GM18873 (cell line): Measurements from ENCODE around the gene TIMM13.

Source experiments
- ATAC-seq: cut with Tn5 transposase; IDR thresholded peaks from one replicate; pipeline ENCODE4 v1.9.1; 2021; ENCODE audit warnings: mild to moderate bottlenecking, moderate library complexity, moderate number of reproducible peaks; ENCODE audit not compliant: unreplicated experiment, low FRiP score

The TIMM13 gene

DNA sequence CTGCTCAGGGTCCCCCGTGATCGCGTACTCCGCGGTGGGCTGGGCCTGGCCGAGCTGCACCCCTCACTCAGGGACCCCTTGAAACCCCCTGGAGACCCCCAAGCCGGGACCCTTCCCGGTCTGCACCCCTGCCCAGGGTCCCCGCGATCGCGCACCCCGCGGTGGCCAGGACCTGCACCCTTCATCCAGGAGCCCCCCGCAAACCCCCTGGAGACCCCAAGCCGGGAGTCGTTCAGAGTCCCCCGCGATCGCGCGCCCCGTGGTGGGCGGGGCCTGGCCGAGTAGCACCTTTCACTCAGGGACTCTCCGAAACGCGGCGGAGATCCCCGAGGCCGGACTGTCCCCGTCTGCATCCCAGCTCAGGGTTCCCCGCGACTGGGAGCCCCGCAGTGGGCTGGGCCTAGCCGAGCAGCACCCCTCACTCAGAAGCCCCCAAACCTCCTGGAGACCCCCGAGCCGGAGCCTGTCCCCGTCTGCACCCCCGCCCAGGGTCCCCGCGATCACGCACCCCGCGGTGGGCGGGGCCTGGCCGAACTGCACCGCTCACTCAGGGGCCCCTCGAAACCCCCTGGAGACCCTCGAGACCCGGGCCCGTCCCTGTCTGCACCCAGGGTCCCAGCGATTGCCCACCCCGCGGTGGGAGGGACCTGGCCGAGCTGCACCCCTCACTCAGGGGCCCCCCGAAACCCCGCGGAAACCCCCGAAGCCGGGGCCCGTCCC lies 28.6 kb upstream of the TIMM13 start:
- ATAC-seq, result no peak

DNA sequence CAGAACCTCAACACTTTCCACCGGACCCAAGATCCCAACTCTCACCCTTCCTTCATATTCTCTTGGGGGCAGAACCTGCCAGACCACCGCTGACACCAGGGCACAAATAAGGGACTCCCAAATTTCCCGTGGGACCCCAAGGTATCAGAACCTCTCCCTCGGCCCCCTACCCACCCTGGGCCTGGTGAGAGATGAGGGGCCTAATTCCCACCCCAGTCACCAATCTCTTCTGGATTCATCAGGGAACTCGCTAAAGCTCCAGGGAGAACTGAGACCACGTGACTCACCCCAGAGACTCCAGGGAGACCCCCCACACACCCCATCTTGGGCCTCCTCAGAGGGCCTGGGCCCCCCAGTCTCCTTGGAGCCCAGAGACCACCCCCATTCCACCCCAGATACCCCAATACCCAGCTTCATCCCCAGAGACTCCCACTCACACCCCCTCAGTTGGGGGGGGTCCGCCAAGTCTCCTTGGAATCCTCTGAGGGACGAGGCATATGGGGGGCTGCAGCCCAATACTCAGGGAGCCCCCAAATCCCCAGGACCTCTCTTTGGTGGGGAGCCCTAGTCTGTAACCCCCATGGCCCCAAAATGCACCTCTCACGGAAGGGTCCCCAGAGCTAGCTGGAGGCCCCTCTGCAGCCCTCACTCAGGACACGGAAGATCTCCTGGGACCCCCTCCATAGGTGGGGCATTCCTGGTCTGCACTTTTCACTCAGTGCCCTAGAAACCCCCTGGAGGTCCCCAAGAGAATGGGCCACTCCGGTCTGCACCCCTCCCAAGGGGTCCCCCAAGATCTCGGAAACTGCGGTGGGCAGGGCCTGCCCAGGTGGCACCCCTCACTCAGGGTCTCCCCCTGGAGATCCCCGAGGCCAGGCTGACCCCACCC lies 27.8 kb upstream of the TIMM13 start:
- no peak for ATAC-seq

DNA sequence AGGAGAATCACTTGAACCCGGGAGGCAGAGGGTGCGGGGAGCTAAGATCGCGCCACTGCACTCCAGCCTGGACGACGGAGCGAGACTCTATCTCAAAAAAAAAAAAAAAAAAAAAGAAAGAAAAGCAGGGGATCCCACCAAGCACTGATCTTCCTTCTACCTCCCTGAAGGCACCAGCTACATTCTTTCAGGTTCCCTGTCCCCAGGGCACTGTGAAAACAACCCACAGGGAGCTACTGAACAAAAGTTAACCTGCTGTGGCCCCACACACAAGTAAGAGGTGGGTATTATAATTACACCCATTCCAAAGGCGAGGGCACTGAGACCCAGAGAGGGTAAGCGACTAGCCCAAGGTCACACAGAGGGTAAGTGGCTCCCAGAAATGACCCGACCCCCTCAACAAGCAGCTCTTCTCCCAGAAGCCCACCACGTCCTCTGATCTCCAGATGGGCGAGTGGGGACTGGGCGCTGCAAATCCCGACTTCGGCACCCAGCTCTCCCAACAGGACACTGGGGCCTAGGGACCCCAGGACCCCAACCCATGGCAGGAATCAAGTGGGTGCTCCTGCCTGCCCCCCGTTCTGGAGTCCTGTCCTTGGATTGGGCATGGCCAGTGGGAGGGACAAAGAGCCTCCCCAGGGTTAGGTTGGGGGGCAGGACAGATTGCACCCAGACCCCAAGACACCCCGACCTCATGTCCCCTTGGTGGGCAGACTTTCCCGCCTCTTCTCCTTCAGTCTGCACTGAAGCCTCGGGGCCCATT lies 27.0 kb upstream of the TIMM13 start:
- ATAC-seq, result no peak

DNA sequence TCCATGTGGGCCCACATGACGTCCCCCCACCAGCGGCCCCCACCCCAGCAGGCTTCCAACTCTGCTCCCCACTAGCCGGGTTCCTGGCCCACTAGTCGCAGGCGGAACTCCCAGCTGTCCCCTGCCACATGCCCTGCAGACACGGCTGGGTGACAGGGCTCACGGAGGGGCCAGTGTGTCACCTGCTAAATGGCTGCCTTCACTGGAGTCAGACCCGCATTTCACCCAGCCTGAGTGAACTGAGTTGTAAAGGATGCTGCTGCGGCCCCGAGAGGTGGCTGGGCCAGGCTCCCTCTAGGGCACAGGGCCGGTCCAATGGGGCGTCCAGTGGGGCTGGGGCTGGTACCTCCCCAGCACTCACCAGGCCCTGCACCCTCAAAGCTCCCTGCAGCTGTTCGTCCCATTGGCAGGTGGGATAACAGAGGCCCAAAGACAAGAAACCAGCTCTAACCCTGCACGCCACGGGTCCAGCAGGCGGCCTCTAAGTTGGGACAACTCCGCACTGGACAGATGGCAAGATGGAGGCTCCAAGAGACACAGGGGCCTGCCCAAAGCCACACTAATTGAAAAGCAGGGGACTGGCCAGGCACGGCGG lies 26.1 kb upstream of the TIMM13 start:
- ATAC-seq, result no peak

DNA sequence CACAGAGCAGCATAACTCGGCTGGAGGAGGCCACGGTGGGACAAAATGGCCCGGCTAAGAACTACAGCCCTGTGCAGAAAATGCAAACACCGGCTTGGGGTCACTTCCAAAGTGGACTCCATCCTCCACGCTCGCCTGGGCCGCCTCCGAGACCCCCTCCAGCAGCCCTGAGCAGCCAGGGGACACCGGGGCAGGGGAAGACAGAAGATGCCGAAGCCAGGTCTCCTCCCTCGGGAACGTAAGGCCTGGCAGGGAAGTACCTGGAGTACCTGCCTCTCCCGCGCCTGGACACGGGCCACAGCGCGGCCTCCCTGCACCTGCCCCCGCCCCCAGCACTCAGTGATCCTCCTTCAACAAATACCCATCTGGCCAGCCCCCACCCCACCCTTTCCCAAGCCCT lies 24.4 kb upstream of the TIMM13 start:
- no peak for ATAC-seq

DNA sequence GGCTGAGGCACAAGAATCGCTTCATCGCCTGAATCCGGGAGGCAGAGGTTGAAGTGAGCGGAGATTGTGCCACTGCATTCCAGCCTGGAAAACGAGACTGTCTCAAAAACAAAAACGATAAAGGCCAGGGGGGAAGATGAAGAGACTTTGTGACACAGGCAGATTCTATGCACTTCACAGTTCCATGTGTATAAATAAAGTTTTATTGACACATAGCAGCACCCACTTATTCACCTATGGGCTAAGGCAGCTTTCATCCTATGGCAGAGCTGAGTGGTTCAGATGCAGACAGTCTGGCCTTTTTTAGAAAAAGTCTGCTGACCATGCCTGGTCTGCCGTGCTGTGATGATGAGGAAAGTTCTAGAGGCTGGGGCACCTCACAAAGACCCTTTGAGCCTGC lies 23.8 kb upstream of the TIMM13 start:
- no peak for ATAC-seq

DNA sequence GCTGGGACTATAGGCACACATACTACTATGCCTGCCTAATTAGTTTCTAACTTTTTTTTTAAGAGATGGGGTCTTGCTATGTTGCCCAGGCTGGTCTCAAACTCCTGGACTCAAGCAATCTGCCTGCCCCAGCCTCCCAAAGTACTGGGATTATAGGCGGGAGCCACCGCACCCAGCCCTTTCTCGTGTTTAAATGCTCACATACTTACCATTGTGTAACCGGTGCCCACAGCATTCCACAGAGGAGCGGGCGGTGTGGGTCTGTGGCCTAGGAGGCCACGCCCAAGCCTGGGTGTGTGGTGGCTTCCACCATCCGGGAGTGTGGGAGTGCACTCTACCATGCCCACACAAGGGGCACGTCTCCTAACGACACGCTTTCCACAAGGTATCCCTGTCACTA lies 21.6 kb upstream of the TIMM13 start:
- ATAC-seq, result no peak

DNA sequence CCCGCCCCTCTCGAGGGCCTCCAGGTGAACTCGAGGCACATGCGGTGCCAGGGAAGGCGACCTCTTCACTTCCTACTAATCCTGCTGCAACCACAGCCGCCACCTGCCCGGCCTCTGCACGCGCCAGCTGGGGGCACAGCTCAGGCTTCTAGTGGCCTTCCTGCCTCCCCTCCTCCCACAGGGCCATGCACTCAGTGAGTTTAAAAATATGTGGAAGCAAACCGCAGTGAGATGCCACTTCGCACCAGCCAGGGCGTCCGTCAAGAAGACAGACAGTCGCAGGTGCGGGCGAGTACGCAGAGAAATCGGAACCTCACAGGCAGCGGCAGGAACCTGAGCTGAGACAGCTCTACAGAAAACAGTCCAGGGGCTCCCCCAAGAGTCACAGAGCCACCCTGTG lies 19.0 kb upstream of the TIMM13 start:
- ATAC-seq, result no peak

DNA sequence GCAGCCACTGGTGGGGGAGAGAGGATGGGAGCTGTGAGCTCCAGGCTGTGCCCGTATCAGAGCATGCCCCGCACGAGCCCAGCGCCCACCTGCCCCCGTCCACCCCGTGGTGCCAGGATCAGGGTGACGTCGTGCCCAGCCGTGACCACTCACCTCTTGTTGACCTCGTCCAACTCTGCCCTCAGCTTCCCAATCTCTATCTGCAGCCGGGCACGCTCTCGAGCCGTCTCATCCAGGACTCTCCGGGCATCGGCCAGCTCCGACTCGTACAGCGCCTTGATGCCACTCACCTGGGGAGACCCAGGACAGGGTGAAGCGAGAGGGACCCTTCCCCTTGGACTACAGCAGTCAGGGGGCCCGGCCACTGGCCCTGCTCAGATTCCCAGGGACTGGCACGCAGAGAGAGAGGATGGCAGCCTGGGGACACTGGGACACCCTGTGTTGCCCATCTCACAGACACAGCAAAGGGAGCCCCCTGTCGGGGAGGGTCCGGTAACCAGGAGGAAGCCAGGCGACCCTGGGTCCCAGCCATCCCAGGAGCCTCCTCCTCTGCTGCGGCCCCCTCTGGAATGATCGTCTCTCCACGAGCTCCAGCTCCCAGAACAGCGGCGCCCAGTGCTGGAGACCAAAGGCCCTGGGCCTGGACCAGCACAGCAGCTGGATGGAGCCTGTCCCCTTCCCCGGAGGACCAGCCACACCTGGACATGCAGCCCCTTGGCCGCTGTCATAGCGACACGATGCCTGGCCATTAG lies 17.0 kb upstream of the TIMM13 start:
- no peak for ATAC-seq

DNA sequence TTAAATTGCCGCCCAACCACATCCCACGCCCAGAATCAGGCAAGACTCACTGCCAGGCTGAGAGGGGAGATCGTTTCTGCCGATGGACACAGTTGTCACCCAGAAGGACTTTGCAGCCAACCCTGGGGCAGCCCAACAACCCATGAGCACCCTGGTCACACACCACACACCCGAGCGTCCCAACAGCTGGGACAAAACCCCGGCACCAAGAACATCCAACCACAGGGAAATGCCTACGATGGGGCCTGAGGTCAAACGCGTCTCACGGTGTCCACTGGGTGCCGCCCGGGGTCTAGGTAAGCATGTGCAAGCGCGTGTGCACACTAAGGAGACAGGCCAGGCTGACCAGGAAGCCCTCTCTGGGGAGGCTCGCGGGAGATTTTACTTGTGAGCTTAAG lies 16.4 kb upstream of the TIMM13 start:
- ATAC-seq, result no peak

DNA sequence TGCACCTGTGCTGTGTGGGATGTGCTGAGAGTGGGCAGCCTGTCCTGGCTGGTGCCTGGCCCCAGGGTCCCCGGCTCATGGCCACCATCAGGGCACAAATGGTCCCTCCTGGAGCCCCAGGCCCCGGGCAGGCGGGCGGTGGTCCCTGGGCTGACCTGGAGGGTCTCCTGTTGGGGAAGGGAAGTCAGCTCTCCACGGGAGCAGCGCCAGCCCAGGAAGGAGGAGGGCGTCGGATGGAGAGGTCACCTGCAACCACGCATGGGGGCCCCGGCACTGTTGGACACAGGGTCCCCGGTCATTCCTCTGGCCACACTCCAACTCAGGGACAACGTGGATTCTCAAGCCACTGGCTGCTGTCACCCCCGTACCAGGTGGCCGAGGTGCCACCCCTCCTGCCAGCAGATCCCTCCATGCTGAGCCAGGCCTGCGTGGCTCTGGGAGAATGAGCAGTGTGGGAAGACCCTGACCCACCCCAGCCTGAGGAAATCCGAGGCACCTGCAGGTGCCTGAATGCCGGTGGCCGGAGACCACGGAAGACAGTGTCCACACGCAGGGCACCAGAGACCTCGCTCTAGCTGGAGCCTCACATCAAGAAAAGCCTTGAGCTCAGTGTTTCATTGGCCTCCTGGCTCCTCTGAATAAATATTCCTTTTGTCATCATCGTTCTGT lies 15.9 kb upstream of the TIMM13 start:
- ATAC-seq, result no peak

DNA sequence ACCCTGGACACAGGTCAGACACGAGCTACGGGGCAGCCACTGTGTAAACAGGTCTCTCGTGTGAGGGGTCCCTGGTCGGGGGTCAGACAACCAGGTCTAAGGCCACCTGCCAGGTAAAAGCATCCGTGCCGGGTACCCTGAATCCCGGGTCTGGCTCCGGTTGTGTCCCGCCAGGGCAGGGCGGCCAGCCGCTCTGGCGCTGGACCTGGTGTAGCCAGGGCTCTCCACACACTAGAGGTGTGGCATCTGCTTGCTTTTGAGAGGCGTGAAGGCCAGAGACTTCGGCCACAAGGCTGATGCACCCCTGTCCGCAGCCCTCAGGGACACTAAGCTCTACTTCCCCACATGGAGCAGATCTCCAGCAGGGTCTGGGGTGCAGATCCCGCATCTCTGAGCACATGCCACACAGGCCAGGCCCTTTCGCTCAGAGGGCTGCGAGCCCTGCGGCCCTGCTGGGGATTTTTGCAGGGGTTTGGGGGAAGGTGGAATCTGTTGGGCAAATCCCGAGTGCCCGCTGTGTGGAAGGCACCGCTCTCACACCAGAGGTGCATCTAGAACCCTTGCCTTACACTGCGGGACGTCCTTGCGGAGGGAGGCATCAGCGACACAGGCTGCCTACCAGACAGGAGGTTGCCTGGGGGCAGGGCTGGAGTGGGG lies 13.8 kb upstream of the TIMM13 start:
- no peak for ATAC-seq

DNA sequence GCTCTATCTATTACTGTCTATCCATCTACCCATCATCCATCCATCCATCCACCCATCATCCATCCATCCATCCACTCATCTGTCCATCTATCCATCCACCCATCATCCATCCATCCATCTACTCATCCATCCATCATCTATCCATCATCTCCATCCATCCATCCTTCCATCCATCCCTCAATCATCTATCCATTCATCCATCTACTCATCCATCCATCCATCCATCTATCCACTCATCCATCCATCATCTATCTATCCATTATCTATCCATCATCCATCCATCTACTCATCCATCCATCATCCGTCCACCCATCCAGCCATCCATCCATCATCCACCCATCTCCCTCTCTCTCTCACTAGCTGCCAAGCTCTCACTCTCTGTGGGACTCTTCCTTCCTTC lies 13.1 kb upstream of the TIMM13 start:
- ATAC-seq, result no peak

DNA sequence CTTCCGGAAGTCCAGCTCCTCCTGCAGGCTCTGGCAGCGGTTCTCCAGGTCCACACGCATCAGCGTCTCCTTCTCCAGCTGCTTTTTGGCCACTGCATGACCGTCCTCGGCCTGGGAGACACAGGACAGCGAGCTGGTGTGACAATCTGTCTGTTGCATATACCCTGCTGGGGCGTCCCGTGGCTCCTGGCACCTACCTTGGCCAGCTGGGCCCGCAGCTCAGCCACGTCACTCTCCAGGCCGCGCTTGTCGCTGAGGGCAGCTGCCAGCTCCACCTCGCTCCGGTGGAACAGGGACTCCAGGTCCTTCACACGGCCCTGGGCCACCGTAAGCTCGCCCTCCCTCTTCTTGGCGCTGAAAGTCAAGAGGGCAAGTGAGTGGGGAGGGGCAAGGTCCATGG lies 10.8 kb upstream of the TIMM13 start:
- no peak for ATAC-seq

DNA sequence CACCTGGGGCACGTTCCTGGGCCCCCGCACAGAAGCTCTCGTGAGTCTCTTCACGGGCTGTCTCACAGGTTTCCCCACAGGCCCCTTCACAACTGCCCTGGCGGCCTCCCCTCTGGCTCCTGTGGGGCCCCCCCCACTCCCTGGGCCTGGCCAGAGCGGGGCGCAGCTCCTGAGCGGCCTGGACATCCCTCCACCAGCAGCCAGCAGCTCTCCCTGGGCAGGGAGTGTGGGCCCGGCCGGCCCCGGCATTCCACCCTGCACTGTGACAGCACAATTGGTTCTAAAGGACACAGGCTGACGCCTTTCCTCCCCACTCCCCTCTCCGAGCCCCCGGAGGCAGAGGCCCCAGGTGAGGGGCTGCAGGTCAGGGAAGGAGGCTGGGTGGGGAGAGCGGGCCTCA lies 9.5 kb upstream of the TIMM13 start:
- ATAC-seq, result no peak

DNA sequence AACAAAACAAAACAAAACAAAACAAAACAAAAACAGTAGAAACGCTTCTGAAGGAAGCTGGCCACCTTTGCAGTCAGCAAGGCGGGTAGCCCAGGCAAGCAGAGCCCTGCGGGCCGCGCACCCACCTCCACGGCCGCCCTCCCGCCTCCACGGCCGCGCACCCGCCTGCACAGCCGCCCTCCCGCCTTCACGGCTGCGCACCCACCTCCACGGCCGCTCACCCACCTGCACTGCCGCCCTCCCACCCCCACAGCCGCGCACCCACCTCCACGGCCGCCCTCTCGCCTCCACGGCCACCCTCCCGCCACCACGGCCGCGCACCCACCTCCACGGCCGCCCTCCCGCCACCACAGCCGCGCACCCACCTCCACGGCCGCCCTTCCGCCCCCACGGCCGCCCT lies 9.0 kb upstream of the TIMM13 start:
- no peak for ATAC-seq

DNA sequence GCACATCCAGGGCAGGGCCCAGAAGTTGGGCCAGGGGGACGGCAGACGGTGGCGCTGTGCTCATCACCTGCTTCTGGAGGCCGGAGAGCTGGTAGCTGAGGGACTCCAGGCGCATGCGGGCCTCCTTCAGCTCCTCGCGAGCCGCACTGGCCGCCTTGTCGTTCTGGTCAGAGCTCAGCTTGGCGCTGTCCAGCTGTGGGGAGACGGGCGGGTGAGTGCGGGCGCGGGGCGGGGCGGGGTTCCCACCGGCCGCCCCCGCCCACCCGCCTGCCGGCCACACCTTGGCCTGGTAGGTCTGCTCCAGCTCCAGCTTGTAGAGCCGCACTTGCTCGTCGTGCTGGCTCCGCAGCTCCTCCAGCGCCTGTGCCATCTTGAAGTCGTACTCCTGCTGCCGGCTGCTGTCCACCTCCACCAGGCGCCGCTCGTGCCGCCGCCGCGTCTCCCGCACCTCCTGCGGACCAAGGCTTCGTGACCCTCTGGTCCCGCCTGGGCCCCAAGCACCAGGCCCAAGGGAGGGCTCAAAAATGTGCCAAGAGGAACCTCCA lies 7.4 kb upstream of the TIMM13 start:
- ATAC-seq, result no peak

DNA sequence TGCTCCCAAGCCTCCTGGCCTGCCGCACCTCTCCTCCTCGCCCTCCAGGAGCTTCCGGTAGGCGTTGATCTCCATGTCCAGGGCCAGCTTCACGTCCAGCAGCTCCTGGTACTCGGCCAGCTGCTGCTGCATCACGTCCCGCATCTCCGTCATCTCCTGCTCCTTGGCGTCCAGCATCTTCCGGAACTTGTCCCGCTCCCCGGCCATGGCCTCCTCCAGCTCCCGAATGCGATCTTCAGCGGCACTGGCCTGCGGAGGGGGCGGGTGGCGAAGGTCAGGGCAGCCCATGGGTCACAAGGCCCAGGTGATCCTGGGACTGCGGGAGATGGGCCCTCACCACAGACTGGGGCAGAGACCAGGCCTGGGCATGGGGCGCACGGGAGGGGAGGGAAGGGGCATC lies 6.9 kb upstream of the TIMM13 start:
- ATAC-seq, result no peak

DNA sequence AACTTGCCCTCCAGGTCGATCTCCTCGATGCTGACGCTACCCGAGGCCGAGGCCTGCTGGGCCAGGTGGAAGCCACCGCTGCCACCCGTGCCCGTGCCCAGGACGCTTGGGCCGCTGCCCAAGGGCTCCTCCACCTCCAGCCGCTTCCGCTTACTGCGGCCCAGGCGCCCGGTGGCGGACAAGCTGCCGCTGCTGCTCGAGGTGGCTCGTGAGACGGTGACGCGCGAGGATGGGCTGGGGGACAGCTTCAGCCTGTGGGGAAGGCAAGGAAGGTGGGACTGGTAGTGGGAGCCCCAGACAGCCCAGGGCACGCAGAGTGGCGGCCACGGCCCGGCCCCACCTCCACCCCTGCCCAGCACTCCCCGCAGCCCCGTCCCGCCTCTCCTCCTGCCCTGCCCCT lies 6.5 kb upstream of the TIMM13 start:
- ATAC-seq, result no peak
